ENCODE data around the gene HMGN3. TPM values are rescaled to one million over a fixed set of nuclear protein-coding genes. Genes with fewer than 3 reads are reported as not detected.
A peak's percentile ranks its signal among the peaks of the same experiment; 100 is the strongest.

HMGN3 gene
- total and polyA plus RNA-seq, 2 of the 13 experiments (the other 11 are each of a cell fraction or from before 2014, with no cell fraction given): 67.9 to 145 TPM

GRCh38 chr6:79261666-79262065 is 27.2 kb upstream of the HMGN3 start (continued):
- TF ChIP-seq PREB (CRISPR knock-in tag; IDR thresholded peaks at IDR 0.05) (no peak), ZNF24 (IDR thresholded peaks at IDR 0.05) (no peak), KLF15 (CRISPR knock-in tag; IDR thresholded peaks at IDR 0.05; ENCODE audit: borderline replicate concordance) (no peak), SIN3B (IDR thresholded peaks at IDR 0.05; ENCODE audit: low read length) (no peak), RELA (CRISPR knock-in tag; IDR thresholded peaks at IDR 0.05) (no peak), ZNF263 (CRISPR knock-in tag; IDR thresholded peaks at IDR 0.05) (no peak)

GRCh38 chr6:79260772-79261171 is 26.3 kb upstream of the HMGN3 start:
- Histone ChIP-seq H3K4me2 (ENCODE audit: low read depth, low read length) (no peak overlapping the region), H2AFZ (ENCODE audit: low read length) (no peak overlapping the region), H3K79me2 (ENCODE audit: insufficient read depth, low read length) (no peaks in the 10 kb centered on the region), H4K20me1 (ENCODE audit: insufficient read depth, low read length) (no peaks in the 10 kb centered on the region), H3K27ac (ENCODE audit: extremely low read length, insufficient read depth, low read length) (no peak overlapping the region), H3K27me3 (ENCODE audit: control insufficient read depth in 1 of 2, insufficient read depth in 2 of 2, low read length in 2 of 2) (peaks cover 0 to 2% of the 10 kb centered on the region in 2 experiments; a peak in 1 of 5 replicates), H3K4me1 (ENCODE audit: insufficient read depth, low read length) (no peaks in the 10 kb centered on the region), H3K36me3 (replicated peaks in 1 of 2; ENCODE audit: control insufficient read depth in 1 of 2, insufficient read depth in 2 of 2, low read length in 2 of 2) (no peaks in the 10 kb centered on the region), H3K9ac (ENCODE audit: insufficient read depth, low read depth, low read length) (no peak overlapping the region), H3K9me3 (ENCODE audit: low read length) (no peaks in the 10 kb centered on the region), H3K4me3 (replicated peaks in 1 of 3; ENCODE audit: insufficient read depth in 1 of 3, low read depth in 2 of 3, low read length in 3 of 3) (no peak overlapping the region)
- DNase-seq (ENCODE audit: low spot score) (no peak), ATAC-seq (no peak), FAIRE-seq (no peak)
- ChIA-PET CTCF (ENCODE audit: low intra/inter-chr PET ratio, low total read pairs) (no interaction called here), POLR2A (no interaction called here)
- 2% methylated on average over 2 of the region's 2 CpGs for whole genome bisulfite sequencing (ENCODE audit: low lambda C conversion rate)
- no peak for TF ChIP-seq FIP1L1 (IDR thresholded peaks at IDR 0.05; ENCODE audit: borderline replicate concordance, insufficient read depth, low read depth, low read length)
- no peak for TF ChIP-seq ZNF296 (CRISPR knock-in tag; conservative IDR thresholded peaks at IDR 0.05)
- peak; percentile 16 to 56; a peak in 2 of 4 replicates for TF ChIP-seq MAFK (conservative IDR thresholded peaks at IDR 0.05 in 1 of 2, IDR thresholded peaks at IDR 0.05 in 1 of 2; ENCODE audit: low read length in 2 of 2)
- TF ChIP-seq ZZZ3 (CRISPR knock-in tag; IDR thresholded peaks at IDR 0.05; ENCODE audit: borderline replicate concordance): no peak
- no peak for TF ChIP-seq SMAD1 (CRISPR knock-in tag; IDR thresholded peaks at IDR 0.05; ENCODE audit: borderline replicate concordance, low read depth)
- no peak for TF ChIP-seq ZNF549 (CRISPR knock-in tag; IDR thresholded peaks at IDR 0.05)
- TF ChIP-seq ZNF3 (CRISPR knock-in tag; IDR thresholded peaks at IDR 0.05): no peak
- TF ChIP-seq MAFF (IDR thresholded peaks at IDR 0.05; ENCODE audit: low read depth, low read length): 0 out of 2 replicates have a peak, but pooled peaks have one; percentile 28
- in situ Hi-C loops (cut with HindIII; ENCODE audit: extremely low pct_ligation_motif_present, low pct_unique_long_range_greater_than_20kb): no loop called here
- intact Hi-C loops (cut with micrococcal nuclease; ENCODE audit: unreplicated experiment): no loop called here
- BruUV-seq (replicated peaks): no TSS peak

Data from HepG2 (cell line).